GM10847 (cell line): ENCODE data around the gene ZNF865.

Experiments
- POLR2A ChIP-seq: IDR thresholded peaks from 2 replicates; pipeline ENCODE4 v1.6.1; 2011; ENCODE audit not compliant: insufficient read length; ENCODE audit errors: extremely low read depth

Gene ZNF865

GRCh38 chr19:55655648-55656040, 50.2 kb downstream of the ZNF865 start:
- no peak for TF ChIP-seq POLR2A

DNA sequence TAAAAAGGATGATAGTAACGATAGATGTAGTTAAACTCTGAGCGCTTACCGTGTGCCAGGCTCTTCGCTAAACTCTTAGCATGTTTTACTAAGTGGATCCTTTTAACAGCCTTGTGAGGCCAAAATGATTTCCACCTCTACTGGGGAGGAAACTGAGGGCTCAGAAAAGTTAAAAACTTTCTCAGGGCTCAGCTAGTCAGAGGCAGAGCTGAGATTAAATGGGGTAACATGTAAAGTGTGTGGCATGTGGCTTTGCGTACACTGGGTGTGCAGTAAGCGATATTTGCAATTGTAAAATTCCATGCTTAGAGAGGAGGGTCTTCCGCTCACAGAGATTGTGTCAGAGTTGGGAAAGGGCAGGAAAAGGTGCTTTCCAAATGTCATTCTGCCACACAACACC, 51.1 kb downstream of the ZNF865 start:
- TF ChIP-seq POLR2A = no peak

DNA sequence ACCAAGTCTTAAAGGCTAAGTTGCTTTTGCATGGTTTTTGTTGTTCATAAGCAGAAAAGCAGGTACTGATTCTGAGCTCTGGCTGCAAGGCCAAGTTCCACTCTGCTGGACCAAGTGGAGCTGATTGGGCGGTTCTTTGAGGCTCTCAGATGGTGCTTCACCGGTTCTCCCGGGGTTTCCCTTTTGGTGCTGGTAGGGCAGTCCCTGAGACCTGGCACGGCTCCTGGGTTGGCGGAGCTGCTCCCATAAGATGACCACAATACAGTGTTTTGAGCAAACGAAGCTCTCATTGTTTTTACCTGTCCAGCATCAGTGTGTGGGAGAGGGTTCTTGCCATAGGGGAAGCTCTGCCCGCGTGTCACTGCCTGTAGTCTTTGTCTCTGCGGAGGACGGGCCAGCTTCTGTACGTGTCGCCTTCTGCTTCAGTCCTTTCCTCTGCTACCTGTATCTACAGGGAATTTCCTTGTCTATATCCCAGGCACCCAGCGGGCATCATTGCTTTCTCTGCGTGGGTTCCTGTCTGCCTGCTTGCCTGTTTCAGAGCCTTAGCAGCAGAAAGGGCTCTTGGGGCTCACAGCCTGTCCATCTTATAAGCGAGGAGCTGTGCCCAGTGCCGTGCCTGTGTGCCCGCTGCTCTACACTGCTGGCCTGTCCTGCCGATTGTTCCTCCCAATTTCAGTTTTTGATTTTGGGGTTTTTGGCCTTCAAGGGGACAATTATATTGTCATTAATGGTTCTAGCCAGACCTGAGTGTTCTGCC, 51.7 kb downstream of the ZNF865 start:
- no peak for TF ChIP-seq POLR2A

DNA sequence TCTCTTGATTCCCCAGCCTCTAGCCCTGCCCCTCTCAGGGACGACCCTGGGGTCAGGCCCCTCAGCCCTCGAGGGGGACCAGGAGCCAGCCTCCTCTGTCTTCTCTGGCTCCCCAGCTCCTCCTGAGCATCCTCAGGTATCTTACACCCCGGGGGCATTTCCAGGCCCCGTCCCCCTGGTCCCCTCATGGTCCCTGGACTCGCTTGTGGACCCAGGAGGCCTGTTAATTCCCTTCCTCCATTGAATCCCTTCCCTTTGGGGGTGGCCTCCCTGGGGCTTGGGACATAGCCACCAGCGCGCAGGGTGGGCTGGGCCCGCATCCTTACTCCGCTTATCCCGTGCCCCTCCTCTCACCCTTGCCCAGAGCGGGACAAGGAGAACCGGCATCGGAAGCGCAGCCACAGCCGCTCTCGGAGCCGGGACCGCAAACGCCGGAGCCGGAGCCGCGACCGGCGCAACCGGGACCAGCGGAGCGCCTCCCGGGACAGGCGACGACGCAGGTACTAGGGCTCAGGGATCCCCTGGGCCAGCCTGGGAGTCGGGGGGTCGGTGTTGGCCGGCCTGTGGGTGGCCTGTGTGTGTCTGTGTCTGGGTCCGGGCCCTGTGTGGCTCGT, 53.5 kb downstream of the ZNF865 start:
- TF ChIP-seq POLR2A = no peak

GRCh38 chr19:55659822-55660221, 54.4 kb downstream of the ZNF865 start:
- no peak for TF ChIP-seq POLR2A

GRCh38 chr19:55660404-55660803, 55.0 kb downstream of the ZNF865 start:
- no peak for TF ChIP-seq POLR2A

DNA sequence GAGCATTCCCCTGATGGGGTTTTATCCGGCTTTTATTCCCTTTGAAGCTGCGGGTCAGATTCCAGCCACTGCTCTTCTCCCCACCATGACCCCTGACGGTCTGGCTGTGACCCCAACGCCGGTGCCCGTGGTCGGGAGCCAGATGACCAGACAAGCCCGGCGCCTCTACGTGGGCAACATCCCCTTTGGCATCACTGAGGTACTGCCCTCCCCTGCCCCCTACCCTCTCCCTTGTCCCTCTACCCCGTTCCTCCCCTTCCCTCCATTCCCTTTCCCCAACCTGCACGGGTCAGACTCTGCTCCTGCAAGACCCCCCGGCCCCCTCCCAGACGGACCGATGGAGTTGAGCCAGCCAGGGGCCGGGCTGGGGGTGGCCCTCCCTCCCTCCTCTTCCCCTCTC, 55.5 kb downstream of the ZNF865 start:
- TF ChIP-seq POLR2A = no peak

- no peak for TF ChIP-seq POLR2A
Measured at GRCh38 chr19:55661826-55662225, 56.4 kb downstream of the ZNF865 start.

- no peak for TF ChIP-seq POLR2A
Measured at GRCh38 chr19:55663846-55664536, 58.5 kb downstream of the ZNF865 start.

GRCh38 chr19:55666343-55667005, 61.0 kb downstream of the ZNF865 start:
- no peak for TF ChIP-seq POLR2A
